Measurements from ENCODE around the gene FUBP3. TPM values are rescaled to one million over a fixed set of nuclear protein-coding genes. Genes with fewer than 3 reads are reported as not detected.

Gene FUBP3
- total RNA-seq, 1 donor from 2014 or later: 21.9 TPM

- DNase-seq (ENCODE audit: missing footprints) (no peak), ATAC-seq (no peak)
Observed at GRCh38 chr9:130597228-130597627, 17.9 kb downstream of the FUBP3 start.

GRCh38 chr9:130598188-130598587, 18.8 kb downstream of the FUBP3 start:
- intact Hi-C loops (cut with DNase I): no loop called here
- ATAC-seq (no peak), DNase-seq (ENCODE audit: missing footprints) (no peak)

More at GRCh38 chr9:130597228-130597627, 17.9 kb downstream of the FUBP3 start:
- intact Hi-C loops (cut with DNase I): no loop called here

- DNase-seq (ENCODE audit: missing footprints) (no peak), ATAC-seq (no peak)
- intact Hi-C loops (cut with DNase I): no loop called here
Observed at GRCh38 chr9:130599625-130600024, 20.2 kb downstream of the FUBP3 start.

GRCh38 chr9:130601100-130601499, 21.7 kb downstream of the FUBP3 start:
- intact Hi-C loops (cut with DNase I): no loop called here
- DNase-seq (ENCODE audit: missing footprints): no peak
- no peak for ATAC-seq

- DNase-seq (ENCODE audit: missing footprints) (no peak), ATAC-seq (no peak)
- intact Hi-C loops (cut with DNase I): no loop called here
Observed at GRCh38 chr9:130604295-130604694, 24.9 kb downstream of the FUBP3 start.

GRCh38 chr9:130606887-130607600, 27.7 kb downstream of the FUBP3 start:
- no peak for ATAC-seq
- no peak for DNase-seq (ENCODE audit: missing footprints)
- intact Hi-C loops (cut with DNase I): no loop called here

GRCh38 chr9:130607640-130608420, 28.5 kb downstream of the FUBP3 start:
- intact Hi-C loops (cut with DNase I): no loop called here
- DNase-seq (ENCODE audit: missing footprints): no peak
- no peak for ATAC-seq

- DNase-seq (ENCODE audit: missing footprints) (no peak), ATAC-seq (no peak)
- intact Hi-C loops (cut with DNase I): no loop called here
Observed at GRCh38 chr9:130608554-130609134, 29.3 kb downstream of the FUBP3 start.

GRCh38 chr9:130609163-130609562, 29.8 kb downstream of the FUBP3 start:
- DNase-seq (ENCODE audit: missing footprints) (no peak), ATAC-seq (no peak)
- intact Hi-C loops (cut with DNase I): no loop called here

- ATAC-seq: peak; percentile 73
- intact Hi-C loops (cut with DNase I): no loop called here
- DNase-seq (ENCODE audit: missing footprints): no peak
Observed at GRCh38 chr9:130610862-130611707, 31.7 kb downstream of the FUBP3 start.

- intact Hi-C loops (cut with DNase I): no loop called here
- ATAC-seq (no peak), DNase-seq (ENCODE audit: missing footprints) (no peak)
Observed at GRCh38 chr9:130616451-130616850, 37.1 kb downstream of the FUBP3 start.

- intact Hi-C loops (cut with DNase I): no loop called here
- DNase-seq (ENCODE audit: missing footprints): no peak
- no peak for ATAC-seq
Observed at GRCh38 chr9:130623466-130623865, 44.1 kb downstream of the FUBP3 start.

GRCh38 chr9:130624154-130624553, 44.8 kb downstream of the FUBP3 start:
- intact Hi-C loops (cut with DNase I): no loop called here
- no peak for DNase-seq (ENCODE audit: missing footprints)
- no peak for ATAC-seq

- DNase-seq (ENCODE audit: missing footprints): peak; percentile 64
- no peak for ATAC-seq
- intact Hi-C loops (cut with DNase I): loop anchor here (5.0 kb wide), 1 partner anchor 49 kb away; the partner anchor contains the start of gene FUBP3
Observed at GRCh38 chr9:130626249-130626996, 47.0 kb downstream of the FUBP3 start.

GRCh38 chr9:130627051-130627450, 47.7 kb downstream of the FUBP3 start:
- intact Hi-C loops (cut with DNase I): loop anchor here (5.0 kb wide), 1 partner anchor 50 kb away; the partner anchor contains the start of gene FUBP3
- ATAC-seq (no peak), DNase-seq (ENCODE audit: missing footprints) (peak; percentile 43)

- intact Hi-C loops (cut with DNase I): loop anchor here (5.0 kb wide), 1 partner anchor 51 kb away; the partner anchor contains the start of gene FUBP3
- ATAC-seq (no peak), DNase-seq (ENCODE audit: missing footprints) (no peak)
Observed at GRCh38 chr9:130627896-130628792, 48.8 kb downstream of the FUBP3 start.

GRCh38 chr9:130629443-130630070, 50.2 kb downstream of the FUBP3 start:
- ATAC-seq (peak; percentile 34), DNase-seq (ENCODE audit: missing footprints) (peak; percentile 50)
- intact Hi-C loops (cut with DNase I): loop anchor here (1.0 to 5.0 kb wide), 3 partner anchors 52 to 177 kb away; partner anchors contain the start of gene FUBP3

Data from Right ventricle myocardium inferior (tissue), 1 donor.